GM18507 (cell line): ENCODE data around the gene BHMT.
"Not testable (repeated sequence)": the region's sequence is repeated elsewhere in the genome, so short reads cannot be mapped to it uniquely, and the experiment has no call there.

Source experiments
- DNase-seq: peaks from one replicate; pipeline ENCODE4 v3.0.0; 2011; ENCODE audit warnings: low read depth; ENCODE audit not compliant: insufficient read length; ENCODE audit errors: extremely low spot score
- FAIRE-seq: peaks from 2 replicates; lab custom pipeline; 2011; peaks lifted over from hg19 to GRCh38; lab: Jason Lieb, UNC

The BHMT gene

GRCh38 chr5:79161647-79162046 is 50.0 kb downstream of the BHMT start:
- not testable (repeated sequence) for DNase-seq, FAIRE-seq

DNA sequence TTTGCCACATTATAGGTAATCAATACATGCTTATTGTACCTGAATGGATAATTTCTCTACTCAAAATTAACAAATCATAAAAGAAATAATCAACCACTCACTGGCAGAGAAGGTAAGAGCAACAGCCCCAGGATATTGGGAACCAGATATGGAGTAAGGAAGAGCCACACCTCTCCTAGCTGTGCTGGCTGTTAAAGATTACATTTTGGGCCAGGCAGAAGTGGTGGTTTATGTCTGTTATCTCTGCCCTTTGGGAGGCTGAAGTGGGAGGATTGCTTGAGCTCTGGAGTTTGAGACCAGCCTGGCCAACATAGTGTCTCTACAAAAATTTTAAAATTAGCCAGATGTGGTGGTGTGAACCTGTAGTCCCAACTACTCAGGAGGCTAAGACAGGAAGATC is 56.4 kb downstream of the BHMT start:
- no peak for FAIRE-seq
- DNase-seq = no peak

DNA sequence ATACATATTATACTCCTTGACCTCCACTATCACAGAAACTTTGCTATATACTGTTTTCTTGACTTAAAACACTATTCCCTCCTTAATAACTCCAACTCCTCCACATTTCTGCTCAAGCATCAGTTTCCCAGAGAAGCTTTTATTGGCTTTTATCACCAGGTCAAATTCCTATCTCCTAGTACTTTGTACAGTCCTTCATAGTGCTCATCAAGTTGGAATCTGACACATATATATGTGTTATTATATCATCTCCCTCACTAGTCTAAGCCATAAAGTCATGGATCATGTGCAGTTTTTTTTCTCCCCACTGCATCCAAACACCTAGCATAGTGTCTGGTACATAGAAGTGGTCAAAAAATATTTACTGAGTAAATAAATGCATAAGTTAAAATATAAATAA is 59.1 kb downstream of the BHMT start:
- FAIRE-seq (no peak), DNase-seq (no peak)

DNA sequence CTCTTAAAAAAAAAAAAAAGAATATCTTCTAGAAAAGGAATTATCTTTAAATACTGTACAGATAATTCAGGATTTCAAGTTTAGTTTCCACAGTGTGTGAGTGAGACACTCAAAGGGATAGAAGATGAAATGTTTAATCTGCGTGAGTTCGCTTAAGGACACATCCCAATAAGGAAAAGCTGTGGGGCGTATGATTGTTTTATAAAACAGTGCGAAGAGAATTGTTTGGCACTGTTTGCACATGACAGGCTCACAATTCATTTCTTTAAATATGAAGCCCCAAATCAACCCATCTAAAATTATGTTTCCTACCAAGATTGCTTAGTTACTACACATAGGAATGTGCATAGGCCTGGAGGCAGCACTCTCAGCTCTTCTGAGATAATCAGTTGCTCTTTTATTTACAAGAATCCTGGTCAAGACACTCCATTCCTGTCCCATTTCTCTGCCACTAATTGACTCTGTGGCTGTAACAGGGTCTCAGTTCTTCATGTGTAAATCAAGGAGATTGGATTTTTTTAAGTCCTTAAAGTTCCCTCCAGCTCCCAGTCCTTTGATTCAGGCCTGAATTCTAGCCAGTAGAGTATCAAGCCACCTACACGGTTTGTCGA is 60.1 kb downstream of the BHMT start:
- FAIRE-seq (no peak), DNase-seq (no peak)

- FAIRE-seq (no peak), DNase-seq (no peak)
These were observed 60.7 kb downstream of the BHMT start for GRCh38 chr5:79172269-79172668.

- no peak for FAIRE-seq
- DNase-seq = no peak
These were observed 62.0 kb downstream of the BHMT start for GRCh38 chr5:79173626-79174025.

- DNase-seq, FAIRE-seq: not testable (repeated sequence)
These were observed 68.8 kb downstream of the BHMT start for GRCh38 chr5:79180449-79180848.

DNA sequence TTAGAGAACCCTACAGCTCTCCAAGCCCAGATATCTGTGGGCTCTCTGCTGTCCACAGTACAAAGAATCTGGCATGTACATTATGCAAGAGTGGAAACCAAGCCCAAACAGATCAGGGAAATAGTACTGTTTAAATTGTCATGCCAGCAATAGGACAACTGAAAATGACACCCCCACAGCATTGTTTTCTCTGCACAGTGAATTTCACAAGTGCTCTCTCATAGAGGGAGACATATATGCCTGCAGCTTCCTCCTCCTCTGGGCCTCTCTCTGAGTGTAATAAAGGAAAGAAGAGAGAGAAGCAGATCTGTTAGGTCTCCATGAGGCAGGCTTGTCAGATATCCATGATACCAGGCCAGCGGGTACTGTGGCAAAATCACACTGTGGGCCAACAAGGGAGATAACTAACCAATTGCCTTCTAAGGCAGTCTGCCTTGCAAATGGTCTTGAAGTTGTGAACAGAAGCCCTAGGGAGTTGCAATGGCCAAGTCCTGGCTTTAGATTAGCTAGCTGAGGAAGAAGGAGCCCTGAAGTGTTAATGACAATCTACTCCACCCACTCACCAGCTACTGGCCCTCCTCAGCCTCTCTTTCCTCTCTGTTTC is 69.9 kb downstream of the BHMT start:
- peak; percentile 71 for FAIRE-seq
- no peak for DNase-seq
